Measurements from ENCODE around the gene FGFBP3.

- TF ChIP-seq CTCF (IDR thresholded peaks at IDR 0.05) (no peak), POLR2AphosphoS5 (IDR thresholded peaks at IDR 0.05; ENCODE audit: low read depth, low read length) (no peak)
Observed at GRCh38 chr10:91884536-91884935, 24.8 kb downstream of the FGFBP3 start.

Measured in Panc1 (cell line).